Measurements from ENCODE around the gene SPOCK3. TPM values are rescaled to one million over a fixed set of nuclear protein-coding genes. Genes with fewer than 3 reads are reported as not detected.
"Not testable (repeated sequence)": the region's sequence is repeated elsewhere in the genome, so short reads cannot be mapped to it uniquely, and the experiment has no call there.

Gene SPOCK3
- total RNA-seq, 2 experiments from 2014 or later, result not detected

DNA sequence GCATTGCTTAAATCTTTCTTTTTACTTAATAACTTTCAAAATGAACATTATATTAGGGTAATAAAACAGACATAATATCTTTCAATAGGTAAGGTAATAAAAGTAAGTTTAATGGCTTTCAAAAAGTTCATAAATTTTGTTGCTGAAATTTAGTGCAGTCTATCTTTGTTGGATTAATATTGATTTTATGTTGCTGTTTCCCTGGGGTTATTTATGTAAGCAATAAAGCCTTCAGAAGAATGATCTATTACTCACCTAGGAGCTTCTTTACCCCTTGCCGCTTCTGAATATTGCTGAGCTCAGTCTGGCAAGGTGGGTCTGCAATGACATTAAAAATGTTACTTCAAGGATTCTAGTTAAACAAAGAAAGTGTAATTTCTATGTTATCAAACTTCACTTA is 492.6 kb downstream of the SPOCK3 start:
- ChIA-PET CTCF (ENCODE audit: unreplicated experiment) (no interaction called here), POLR2A (no interaction called here)
- intact Hi-C loops (cut with micrococcal nuclease; ENCODE audit: unreplicated experiment), result no loop called here
- H3K9me3 ChIP-seq (ENCODE audit: low read length), result no peaks in the 10 kb centered on the region
- H3K27ac ChIP-seq (ENCODE audit: low read depth, low read length, poor library complexity, severe bottlenecking), result no peak overlapping the region
- DNase-seq (ENCODE audit: low spot score), result no peak
- no peak overlapping the region for H3K4me2 ChIP-seq (ENCODE audit: low read length)
- H3K79me2 ChIP-seq (ENCODE audit: insufficient read depth, low read depth, low read length), result no peaks in the 10 kb centered on the region
- H2AFZ ChIP-seq (ENCODE audit: low read length), result no peak overlapping the region
- H3K4me1 ChIP-seq (ENCODE audit: insufficient read depth, low read length, poor library complexity, severe bottlenecking), result no peaks in the 10 kb centered on the region
- H3K9me2 ChIP-seq (ENCODE audit: insufficient read depth, low read length), result no peaks in the 10 kb centered on the region
- H3K4me3 ChIP-seq (ENCODE audit: low read depth, low read length, poor library complexity, severe bottlenecking), result no peak overlapping the region
- no TSS peak for BruUV-seq (replicated peaks)
- no peaks in the 10 kb centered on the region for H4K20me1 ChIP-seq (ENCODE audit: insufficient read depth, low read length)
- TF ChIP-seq, protein P1, sequence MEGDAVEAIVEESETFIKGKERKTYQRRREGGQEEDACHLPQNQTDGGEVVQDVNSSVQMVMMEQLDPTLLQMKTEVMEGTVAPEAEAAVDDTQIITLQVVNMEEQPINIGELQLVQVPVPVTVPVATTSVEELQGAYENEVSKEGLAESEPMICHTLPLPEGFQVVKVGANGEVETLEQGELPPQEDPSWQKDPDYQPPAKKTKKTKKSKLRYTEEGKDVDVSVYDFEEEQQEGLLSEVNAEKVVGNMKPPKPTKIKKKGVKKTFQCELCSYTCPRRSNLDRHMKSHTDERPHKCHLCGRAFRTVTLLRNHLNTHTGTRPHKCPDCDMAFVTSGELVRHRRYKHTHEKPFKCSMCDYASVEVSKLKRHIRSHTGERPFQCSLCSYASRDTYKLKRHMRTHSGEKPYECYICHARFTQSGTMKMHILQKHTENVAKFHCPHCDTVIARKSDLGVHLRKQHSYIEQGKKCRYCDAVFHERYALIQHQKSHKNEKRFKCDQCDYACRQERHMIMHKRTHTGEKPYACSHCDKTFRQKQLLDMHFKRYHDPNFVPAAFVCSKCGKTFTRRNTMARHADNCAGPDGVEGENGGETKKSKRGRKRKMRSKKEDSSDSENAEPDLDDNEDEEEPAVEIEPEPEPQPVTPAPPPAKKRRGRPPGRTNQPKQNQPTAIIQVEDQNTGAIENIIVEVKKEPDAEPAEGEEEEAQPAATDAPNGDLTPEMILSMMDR (conservative IDR thresholded peaks at IDR 0.05; ENCODE audit: low read length), result no peak
- TF ChIP-seq EZH2phosphoT487 (IDR thresholded peaks at IDR 0.05; ENCODE audit: borderline replicate concordance, low read depth, low read length), result no peak
- no peaks in the 10 kb centered on the region for H3K36me3 ChIP-seq (ENCODE audit: insufficient read depth, low read length)

DNA sequence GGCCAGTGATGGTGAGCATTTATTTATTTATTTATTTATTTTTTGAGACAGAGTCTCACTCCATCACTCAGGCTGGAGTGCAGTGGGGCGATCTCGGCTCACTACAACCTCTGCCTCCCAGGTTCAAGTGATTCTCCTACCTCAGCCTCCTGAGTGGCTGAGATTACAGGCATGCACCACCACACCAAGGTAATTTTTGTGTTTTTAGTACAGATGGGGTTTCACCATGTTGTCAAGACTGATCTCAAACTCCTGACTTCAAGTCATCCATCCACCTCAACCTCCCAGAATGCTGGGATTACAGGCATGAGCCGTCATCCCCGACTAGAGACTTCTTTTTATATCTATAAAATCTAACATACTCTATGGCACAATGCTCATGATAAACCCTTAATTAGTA is 495.1 kb downstream of the SPOCK3 start:
- H3K9me3 ChIP-seq (ENCODE audit: low read length); H3K79me2 ChIP-seq (ENCODE audit: insufficient read depth, low read depth, low read length); H3K27ac ChIP-seq (ENCODE audit: low read depth, low read length, poor library complexity, severe bottlenecking); CTCF ChIA-PET (ENCODE audit: unreplicated experiment); H3K4me2 ChIP-seq (ENCODE audit: low read length); H3K4me3 ChIP-seq (ENCODE audit: low read depth, low read length, poor library complexity, severe bottlenecking); BruUV-seq (replicated peaks); H2AFZ ChIP-seq (ENCODE audit: low read length); H3K4me1 ChIP-seq (ENCODE audit: insufficient read depth, low read length, poor library complexity, severe bottlenecking); H3K9me2 ChIP-seq (ENCODE audit: insufficient read depth, low read length); H3K36me3 ChIP-seq (ENCODE audit: insufficient read depth, low read length); intact Hi-C loops (cut with micrococcal nuclease; ENCODE audit: unreplicated experiment); H4K20me1 ChIP-seq (ENCODE audit: insufficient read depth, low read length); POLR2A ChIA-PET; DNase-seq (ENCODE audit: low spot score): not testable (repeated sequence)

DNA sequence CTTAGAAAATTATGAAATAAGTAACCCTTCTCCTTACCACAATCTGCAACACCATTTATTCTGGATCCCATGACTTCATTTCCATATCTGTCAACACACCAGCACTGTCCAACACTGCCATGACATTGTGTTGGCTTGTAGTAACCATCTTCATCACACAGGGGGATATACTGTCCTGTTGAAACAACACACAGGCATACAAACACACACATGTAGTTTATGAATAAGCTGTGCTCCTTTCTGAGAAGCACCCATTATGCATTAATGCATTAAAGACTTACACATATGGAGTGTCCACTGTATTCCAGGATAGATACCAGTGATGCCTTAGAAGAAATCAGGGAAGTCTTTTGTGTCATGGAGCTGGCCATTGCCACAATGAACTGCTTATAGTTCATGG is 496.9 kb downstream of the SPOCK3 start:
- Histone ChIP-seq H3K9me2 (ENCODE audit: insufficient read depth, low read length) (no peaks in the 10 kb centered on the region), H3K9me3 (ENCODE audit: low read length) (no peaks in the 10 kb centered on the region), H4K20me1 (ENCODE audit: insufficient read depth, low read length) (no peaks in the 10 kb centered on the region), H3K4me1 (ENCODE audit: insufficient read depth, low read length, poor library complexity, severe bottlenecking) (no peaks in the 10 kb centered on the region), H3K27ac (ENCODE audit: low read depth, low read length, poor library complexity, severe bottlenecking) (no peak overlapping the region), H3K4me2 (ENCODE audit: low read length) (no peak overlapping the region), H3K79me2 (ENCODE audit: insufficient read depth, low read depth, low read length) (no peaks in the 10 kb centered on the region), H3K4me3 (ENCODE audit: low read depth, low read length, poor library complexity, severe bottlenecking) (no peak overlapping the region), H2AFZ (ENCODE audit: low read length) (no peak overlapping the region), H3K36me3 (ENCODE audit: insufficient read depth, low read length) (no peaks in the 10 kb centered on the region)
- no peak for TF ChIP-seq EZH2phosphoT487 (IDR thresholded peaks at IDR 0.05; ENCODE audit: borderline replicate concordance, low read depth, low read length)
- TF ChIP-seq, protein P1 (conservative IDR thresholded peaks at IDR 0.05; ENCODE audit: low read length), result no peak
- no peak for DNase-seq (ENCODE audit: low spot score)
- intact Hi-C loops (cut with micrococcal nuclease; ENCODE audit: unreplicated experiment), result no loop called here
- ChIA-PET CTCF (ENCODE audit: unreplicated experiment) (no interaction called here), POLR2A (no interaction called here)
- no TSS peak for BruUV-seq (replicated peaks)
